Measurements from ENCODE around the gene ACTR2.
"Not testable (repeated sequence)": the region's sequence is repeated elsewhere in the genome, so short reads cannot be mapped to it uniquely, and the experiment has no call there.

The ACTR2 gene

DNA sequence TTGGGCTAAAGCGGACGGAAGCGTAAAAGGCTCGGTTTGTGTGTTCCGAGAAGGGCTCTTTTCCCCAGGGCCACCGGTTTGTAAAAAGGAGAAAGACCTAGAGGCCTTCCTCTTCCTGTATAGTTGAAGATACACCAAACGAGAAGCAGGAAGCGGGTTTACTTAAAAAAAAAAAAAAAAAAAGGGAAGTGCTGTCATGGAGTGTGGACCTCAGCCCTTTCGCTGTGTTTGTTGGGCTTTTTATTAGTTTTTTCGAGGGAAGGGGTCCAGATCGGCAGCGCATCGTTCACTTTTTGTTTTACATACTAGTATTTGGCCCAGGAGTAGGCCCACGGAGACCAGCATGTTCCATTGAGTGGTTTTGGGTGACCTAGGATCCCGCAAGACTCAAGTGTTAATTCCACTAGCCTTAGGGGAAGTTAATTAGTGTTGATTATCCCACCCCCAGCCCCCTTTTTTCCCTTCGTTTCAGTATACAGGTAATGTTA is 676 bp downstream of the ACTR2 start:
- DNase-seq (ENCODE audit: low read depth in 2 of 3, low spot score in 2 of 3) = no peak

DNA sequence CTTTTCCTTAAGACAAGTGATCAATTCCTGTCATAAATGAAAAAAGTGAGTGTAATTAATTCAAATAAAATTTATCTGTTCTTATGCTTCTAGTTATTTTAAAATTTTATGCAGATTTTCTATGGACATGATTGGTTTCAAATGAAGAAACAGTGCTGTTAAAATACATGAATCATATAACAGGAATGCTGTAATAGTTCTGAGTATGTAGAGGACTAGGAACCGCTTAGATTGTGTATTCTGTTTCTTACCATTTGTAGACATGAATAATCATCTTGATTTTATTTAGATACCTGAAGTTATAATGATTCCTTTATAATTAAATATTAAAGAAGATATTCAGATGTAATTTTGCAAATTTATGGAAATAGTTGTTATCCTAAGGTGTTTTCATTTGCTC is 3.5 kb downstream of the ACTR2 start:
- no peak for DNase-seq (ENCODE audit: low read depth in 2 of 3, low spot score in 2 of 3)

DNA sequence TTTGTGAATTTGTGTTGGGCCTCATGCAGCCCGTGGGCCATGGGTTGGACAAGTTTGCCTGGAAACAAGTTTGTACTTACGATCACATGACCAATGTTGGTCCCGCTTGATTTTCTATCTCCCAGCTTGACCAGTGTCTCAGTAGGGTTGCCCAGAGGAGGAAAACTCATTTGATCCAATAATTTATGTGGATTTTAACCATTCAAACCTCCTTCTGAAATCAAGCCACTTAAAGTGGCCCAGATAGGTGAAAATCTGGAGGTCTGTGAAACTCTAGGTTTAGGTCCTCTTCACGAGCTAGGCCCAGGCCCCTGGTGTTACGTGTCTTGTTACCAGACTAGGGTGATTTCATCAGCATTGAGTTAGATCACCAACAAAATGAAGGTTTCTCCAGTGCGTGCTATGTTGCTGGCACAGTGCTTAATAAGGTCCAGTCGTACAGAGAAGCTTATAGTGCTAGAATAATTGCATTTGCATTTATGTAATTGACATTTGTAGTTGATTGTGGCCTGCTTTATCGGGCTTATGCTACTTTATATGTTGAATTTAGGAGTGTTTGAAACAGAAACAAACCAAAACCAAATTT is 4.4 kb downstream of the ACTR2 start:
- no peak for DNase-seq (ENCODE audit: low read depth in 2 of 3, low spot score in 2 of 3)

DNA sequence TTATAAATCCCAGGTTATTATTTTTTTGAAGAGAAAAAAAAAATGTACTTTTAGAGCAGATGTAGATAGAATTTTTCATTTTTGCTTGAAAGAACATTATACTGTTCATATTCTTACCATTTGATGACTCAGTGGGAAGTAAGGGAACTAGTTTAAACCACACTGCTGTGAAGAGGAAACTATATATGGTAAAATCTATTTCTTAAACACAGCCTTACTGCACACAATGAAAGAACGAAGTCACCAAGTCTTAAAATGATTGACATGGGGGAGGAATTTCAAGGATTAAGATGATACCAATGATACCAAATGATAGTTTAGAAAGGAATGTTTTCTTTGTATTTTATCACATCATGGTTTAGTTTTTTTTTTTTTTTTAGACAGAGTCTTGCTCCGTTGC is 5.0 kb downstream of the ACTR2 start:
- DNase-seq (ENCODE audit: low read depth in 2 of 3, low spot score in 2 of 3) = no peak

DNA sequence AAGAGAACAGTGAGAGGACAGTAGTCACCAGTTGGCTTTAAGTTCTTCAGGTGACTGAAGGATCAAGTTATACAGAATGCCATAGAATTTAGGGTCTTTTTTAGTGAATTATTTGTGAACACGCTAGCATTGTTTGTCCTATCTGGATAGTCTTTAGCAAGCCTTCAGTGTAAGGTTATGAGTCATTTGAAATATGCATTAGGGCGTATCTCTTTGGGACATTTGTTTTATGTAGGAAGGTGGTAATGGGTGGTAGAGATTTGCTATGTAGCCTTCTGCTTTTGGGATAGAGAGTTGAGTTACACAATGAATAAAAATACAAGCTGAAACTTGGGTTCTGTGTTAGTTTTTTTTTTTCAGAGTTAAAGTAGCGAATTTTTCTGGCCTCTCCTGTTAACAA is 13.0 kb downstream of the ACTR2 start:
- no peak for DNase-seq (ENCODE audit: low read depth in 2 of 3, low spot score in 2 of 3)

DNA sequence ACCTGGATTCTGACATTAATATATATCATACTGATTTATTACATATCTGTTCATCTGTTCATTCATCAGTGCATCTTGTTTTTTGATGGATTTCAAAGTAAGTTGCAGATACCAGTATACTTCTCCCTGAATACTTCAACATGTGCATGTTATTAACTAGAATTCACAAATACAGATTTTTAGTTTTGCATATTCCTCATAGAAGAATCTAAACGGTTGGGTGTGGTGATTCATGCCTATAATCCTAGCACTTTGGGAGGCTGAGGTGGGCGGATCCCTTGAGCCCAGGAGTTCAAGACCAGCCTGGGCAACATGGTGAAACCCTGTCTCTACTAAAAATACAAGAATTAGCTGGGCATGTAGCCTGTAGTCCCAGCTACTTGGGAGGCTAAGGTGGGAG is 16.8 kb downstream of the ACTR2 start:
- DNase-seq (ENCODE audit: low read depth in 2 of 3, low spot score in 2 of 3) = not testable (repeated sequence)

DNA sequence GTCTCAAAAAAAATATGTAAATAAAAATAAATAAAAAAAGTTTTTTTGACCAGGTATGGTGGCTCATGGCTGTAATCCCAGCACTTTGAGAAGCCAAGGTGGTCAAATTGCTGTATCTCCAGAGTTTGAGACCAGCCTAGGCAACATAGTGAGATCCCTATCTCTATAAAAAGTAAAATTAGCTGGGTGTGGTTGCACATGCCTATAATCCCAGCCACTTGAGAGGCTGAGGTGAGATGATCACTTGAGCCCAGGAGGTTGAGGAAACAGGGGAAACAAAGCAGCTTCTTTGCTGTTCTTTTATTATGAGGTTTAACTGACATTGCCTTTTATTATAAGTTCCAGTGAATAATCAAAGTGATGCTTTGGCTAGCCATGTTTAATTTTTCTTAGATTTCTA is 25.0 kb downstream of the ACTR2 start:
- no peak for DNase-seq (ENCODE audit: low read depth in 2 of 3, low spot score in 2 of 3)

DNA sequence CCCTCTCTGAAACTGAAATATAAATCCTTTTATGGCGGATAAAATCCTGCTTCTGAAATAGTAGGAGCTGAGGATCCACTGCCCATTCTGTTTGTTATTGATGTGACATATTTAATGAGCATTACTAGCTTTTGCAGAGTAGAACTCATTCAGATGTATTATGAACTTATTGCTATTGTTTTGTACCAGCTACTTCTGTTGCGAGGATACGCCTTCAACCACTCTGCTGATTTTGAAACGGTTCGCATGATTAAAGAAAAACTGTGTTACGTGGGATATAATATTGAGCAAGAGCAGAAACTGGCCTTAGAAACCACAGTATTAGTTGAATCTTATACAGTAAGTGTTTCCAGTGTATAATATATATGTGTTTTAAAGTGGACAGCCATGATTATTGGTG is 27.7 kb downstream of the ACTR2 start:
- no peak for DNase-seq (ENCODE audit: low read depth in 2 of 3, low spot score in 2 of 3)

DNA sequence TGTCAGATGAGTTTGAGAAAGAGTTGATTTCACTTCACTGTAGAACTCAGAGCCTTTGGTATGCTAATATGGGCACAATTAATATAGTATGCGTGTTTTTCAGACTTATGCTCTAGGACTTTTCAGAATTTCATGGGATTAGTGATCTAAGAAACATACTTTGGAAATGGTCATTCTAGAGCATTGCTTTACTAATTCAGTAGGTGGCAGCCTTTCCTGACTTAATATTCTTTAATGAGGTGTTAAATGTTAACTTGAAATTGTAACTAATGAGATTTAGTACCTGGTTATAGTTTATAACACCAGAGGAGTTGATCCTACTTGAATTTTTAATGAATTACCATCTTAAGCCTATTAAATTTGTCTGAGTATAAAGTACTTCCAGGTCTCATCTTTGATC is 28.4 kb downstream of the ACTR2 start:
- no peak for DNase-seq (ENCODE audit: low read depth in 2 of 3, low spot score in 2 of 3)

DNA sequence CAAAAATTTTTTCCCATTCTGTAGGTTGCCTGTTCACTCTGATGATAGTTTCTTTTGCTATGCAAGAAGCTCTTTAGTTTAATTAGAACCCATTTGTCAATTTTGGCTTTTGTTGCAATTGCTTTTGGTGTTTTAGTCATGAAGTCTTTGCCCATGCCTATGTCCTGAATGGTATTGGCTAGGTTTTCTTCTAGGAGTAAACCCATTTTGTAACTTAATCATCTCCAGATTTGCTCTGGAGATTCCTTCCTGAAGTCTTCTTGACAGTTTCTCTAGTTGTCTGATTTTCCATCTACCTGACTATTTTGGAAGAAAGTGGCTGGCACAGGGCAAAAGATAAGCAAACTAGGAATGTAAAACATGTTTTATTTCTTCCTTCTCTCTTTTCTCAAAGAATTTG is 30.2 kb downstream of the ACTR2 start:
- DNase-seq (ENCODE audit: low read depth in 2 of 3, low spot score in 2 of 3) = not testable (repeated sequence)

DNA sequence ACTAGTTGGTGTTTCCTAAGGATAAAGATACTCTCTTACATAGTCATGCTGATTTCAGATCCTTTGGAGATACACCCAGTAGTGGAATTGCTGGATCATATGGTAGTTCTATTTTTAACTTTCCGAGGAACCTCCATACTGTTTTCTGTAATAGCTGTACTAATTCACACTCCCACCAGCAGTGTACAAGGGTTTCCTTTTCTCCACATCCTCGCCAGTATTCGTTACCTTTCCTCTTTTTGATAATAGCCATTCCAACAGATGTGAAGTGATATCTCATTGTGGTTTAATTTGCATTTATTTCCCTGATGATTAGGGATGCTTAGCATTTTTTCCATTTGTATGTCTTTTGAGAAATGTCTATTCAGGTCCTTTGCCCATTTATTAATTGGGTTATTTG is 34.0 kb downstream of the ACTR2 start:
- DNase-seq (ENCODE audit: low read depth in 2 of 3, low spot score in 2 of 3) = no peak

DNA sequence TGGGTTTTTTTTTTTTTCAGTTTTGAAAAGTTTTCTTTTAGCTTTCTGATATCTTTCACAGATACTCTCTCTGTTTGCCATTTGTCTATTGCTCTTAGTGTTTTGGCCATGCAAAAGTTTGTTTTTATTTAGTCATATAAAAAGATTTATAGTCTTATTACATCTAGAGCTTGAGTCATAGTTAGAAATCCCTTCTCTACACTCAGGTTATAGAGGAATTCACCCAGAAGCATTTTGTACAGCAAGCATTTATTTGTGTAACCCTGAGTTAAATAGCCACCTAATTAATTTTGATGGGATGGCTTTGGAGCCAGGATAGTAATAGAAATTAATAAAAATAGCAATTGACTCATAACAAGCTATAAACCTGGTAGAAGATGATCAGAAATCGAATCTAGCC is 35.6 kb downstream of the ACTR2 start:
- no peak for DNase-seq (ENCODE audit: low read depth in 2 of 3, low spot score in 2 of 3)

DNA sequence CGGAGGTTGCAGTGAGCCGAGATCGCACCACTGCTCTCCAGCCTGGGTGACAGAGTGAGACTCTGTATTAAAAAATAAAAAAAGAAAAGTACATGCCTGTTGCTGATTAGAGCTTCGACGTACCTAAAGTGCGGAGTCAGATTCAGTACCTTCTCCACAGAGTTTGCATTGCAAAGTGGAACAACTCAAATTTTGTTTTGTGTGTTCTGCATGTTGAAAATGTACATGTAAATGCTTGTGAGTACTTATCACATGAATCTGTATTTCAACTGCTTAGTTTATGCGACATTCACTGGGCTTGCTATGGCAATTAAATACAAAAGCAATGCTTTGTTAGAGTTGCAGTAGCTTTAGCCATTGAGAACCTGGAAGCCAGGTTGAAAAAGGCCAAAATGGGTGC is 36.4 kb downstream of the ACTR2 start:
- no peak for DNase-seq (ENCODE audit: low read depth in 2 of 3, low spot score in 2 of 3)

DNA sequence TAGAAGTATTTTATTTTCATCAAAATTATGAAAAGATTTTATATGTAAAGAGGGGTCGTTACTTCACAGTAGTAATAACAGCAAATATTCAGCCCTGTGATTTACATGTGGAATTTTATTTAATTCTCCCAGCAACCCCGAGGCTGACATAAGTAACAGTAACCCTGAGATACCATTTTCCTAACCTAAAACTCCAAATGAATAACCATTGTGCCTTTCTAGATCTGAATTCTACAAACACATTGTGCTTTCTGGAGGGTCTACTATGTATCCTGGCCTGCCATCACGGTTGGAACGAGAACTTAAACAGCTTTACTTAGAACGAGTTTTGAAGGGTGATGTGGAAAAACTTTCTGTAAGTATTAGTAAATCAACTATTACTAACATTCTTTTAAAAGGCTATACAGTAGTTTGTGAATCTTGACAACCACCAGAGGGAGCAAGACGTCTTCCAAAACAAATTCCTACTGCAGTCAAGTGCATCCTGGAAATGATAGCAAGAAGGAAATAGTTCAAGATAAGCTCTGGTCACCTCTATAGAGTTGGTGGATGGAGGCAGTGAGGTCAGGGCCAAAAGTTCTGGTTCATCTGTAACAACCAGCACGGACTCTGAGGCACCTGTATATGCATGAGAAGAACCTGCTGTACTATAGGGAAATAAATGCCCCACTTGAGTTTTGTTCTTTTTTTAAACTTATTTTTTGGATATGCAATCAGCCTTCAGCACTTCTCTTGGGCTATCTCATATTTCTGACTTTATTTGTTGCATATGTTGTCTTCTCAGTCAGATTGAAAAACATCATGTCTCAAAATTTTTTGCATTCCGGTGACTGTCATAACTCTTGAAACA is 37.4 kb downstream of the ACTR2 start:
- no peak for DNase-seq (ENCODE audit: low read depth in 2 of 3, low spot score in 2 of 3)

DNA sequence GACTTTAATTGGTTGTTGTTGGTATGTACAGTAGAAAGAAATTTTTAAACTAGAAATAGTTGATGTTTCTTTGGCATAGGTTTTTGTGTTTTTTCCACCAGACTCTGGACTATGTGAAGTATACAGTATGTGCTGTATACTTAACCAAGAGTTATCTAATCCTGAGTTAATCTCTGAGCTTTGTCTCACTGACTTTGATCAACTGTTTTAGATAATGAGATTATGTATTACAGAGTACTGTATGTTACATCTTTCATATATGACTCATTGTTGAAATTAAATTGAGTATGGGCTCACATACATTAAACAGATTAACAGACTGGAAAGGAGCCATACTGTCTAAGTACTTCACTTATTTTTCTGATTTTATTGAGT is 38.0 kb downstream of the ACTR2 start:
- no peak for DNase-seq (ENCODE audit: low read depth in 2 of 3, low spot score in 2 of 3)

DNA sequence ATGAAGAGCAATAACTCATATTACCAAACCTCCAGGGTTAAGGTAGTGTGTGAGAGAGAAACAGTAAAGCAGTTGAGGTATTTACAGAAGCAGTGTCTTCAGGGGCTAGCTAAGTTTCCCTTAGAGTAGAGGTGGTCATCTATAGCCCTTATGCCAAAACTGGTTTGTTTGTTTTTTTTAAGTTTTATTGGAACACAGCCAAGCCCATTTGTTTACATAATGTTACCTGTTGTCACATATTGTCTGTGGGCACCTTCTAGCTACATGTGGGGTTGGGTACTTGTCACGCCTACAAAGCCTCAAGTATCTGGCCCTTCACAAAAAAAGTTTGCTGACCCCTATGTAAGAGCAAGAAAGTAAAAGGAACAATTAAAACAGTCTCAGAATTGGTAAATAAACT is 39.4 kb downstream of the ACTR2 start:
- no peak for DNase-seq (ENCODE audit: low read depth in 2 of 3, low spot score in 2 of 3)

DNA sequence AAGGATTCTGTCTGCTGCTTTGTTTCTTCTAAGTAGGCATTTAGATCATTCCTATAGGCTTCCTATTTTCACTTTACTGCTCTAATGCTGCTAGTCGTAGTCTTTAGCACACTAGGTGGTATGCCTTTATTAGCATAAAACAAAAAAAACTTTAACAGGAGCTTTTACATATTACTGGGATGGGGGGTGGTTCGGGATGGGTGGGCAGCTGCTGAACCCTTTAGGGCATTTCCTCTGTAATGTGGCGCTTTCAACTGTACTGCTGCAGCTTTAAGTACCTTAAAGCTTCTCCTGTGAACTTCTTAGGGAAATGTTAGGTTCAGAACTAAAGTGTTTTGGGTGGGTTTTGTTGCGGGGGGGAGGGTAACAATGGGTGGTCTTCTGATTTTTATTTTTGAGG is 41.3 kb downstream of the ACTR2 start:
- DNase-seq (ENCODE audit: low read depth in 2 of 3, low spot score in 2 of 3) = no peak

DNA sequence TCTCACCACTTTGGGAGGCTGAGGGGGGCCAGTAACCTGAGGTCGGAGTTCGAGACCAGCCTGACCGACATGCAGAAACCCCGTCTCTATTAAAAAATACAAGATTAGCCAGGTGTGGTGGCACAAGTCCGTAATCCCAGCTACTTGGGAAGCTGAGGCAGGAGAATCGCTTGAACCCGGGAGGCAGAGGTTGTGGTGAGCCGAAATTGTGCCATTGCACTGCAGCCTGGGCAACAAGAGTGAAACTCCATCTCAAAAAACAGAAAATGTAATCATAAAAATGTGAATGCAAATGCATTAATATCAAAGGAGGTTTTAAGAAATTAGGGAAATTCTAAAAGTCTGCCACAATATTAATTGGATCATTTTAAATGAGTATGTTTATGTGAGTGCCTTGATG is 45.7 kb downstream of the ACTR2 start:
- no peak for DNase-seq (ENCODE audit: low read depth in 2 of 3, low spot score in 2 of 3)

DNA sequence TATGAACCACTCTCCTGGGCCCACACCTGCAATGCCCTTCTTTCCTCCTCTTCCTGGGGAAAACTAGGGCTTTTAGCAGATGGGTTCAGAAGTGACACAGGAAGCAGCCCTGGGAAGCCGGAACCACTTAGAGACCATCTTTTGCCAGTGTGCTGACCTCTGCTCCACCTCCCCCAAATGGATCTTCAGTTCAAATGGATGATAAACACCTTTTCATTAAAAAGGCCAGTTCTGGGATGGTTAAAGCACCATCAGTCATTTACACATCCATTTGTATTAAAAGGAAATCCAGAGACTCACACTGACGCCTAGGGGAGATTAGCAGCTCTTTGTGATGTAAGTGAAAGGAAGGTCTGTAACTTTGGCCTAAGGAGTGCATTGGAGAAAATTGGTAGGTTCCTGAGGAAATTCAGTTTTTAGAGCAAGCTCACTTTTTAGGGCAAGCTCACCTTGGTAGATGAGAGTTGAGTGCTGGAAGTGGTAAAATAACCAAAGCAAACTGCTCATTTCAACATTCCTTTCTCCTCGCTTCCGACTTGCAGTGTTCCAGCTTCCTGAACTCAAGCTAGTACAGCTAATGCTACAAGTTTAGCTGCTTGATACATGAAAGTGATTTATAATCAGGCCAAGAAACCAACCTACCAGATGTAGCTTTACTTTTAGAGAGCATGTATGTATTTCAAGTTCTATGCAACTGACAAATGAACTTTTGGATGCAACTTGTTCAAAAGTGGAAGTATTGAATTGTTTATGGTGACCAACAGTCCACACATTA is 47.7 kb downstream of the ACTR2 start:
- DNase-seq (ENCODE audit: low read depth in 2 of 3, low spot score in 2 of 3) = no peak

DNA sequence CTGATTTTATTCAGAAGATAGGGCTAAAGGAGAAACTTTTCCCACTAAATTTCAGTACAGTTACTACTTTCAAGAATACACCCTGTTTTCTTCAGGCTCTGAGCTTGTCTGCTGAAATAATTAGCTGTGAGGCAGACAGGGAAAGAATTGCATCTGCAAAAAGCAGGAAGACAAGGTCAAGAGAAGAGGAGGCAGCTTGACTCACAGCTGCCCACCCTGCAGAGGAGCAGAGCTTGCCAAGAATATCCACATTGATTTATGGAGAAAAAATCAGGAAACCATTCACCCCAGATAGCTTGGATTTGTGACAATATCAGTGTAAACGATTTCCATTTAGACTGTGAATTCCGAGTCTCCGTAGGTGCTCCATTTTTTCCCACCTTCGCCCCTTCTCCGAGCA is 49.0 kb downstream of the ACTR2 start:
- DNase-seq (ENCODE audit: low read depth in 2 of 3, low spot score in 2 of 3) = no peak

DNA sequence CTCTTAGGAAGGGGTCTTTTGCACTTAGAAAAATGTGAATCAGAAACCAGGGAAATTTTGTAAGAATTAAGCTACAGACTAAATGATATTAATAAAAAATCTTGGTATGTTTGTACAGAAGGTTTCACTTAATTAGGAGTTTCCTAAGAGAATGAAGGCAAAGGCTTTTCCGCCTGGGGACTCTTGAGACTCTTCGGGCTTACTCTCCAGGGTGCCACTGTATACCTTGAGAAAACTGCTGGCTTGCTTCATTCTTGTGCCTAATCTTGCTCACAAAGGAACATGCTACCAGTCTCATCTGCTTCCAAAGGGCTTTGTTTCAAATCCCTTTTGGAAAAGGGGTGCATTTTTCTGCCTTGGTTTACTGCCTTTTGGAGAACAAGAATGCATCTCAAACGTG is 49.5 kb downstream of the ACTR2 start:
- DNase-seq (ENCODE audit: low read depth in 2 of 3, low spot score in 2 of 3) = no peak

DNA sequence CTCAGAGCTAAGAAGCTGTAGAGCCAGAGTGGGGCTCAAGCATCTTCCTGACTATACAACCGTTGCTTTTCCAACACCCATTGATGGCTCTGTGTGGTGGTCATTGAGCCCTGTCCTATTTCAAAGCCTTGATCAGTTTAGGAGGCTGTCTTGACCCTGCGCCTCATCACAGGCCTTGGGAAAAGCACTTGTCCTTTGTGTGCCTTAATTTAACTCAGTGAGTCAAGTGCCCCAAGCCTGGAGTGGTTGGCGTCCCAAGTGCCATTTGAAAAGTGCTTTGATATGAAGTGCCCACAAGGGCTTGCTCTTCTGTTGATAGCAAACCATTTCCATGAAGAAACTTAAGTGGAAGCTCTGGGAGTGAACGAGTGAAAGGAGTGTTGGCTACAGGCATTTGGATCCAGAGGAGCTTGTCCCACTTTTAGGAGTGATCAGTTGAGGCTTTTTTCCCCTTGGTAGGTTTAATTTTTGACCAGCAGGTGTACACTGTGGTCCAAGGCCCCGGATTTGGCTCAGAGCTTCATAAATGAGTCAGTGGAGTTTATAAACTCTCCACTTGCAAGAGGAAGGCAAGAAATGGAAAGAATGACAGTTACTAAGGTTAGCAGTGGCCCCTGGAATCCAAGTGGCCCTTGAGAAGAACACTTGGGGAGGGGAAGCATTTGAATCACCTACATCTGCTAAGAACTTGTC is 50.3 kb downstream of the ACTR2 start:
- no peak for DNase-seq (ENCODE audit: low read depth in 2 of 3, low spot score in 2 of 3)
